HG03095 (cell line): ENCODE data around the gene ALK.

Source experiments
- ATAC-seq: cut with Tn5 transposase; IDR thresholded peaks from one replicate; pipeline ENCODE4 v1.9.1; 2021; ENCODE audit warnings: moderate library complexity; ENCODE audit not compliant: unreplicated experiment

The ALK gene

GRCh38 chr2:29910465-29910864, 10.9 kb downstream of the ALK start:
- ATAC-seq, result no peak

- ATAC-seq, result no peak
Observed at GRCh38 chr2:29902356-29902755, 19.0 kb downstream of the ALK start.

- ATAC-seq, result no peak
Observed at GRCh38 chr2:29900971-29901633, 20.3 kb downstream of the ALK start.

- ATAC-seq, result no peak
Observed at GRCh38 chr2:29898999-29899398, 22.4 kb downstream of the ALK start.

GRCh38 chr2:29894822-29895614, 26.4 kb downstream of the ALK start:
- no peak for ATAC-seq

- no peak for ATAC-seq
Observed at GRCh38 chr2:29892585-29893259, 28.7 kb downstream of the ALK start.

GRCh38 chr2:29881089-29881730, 40.2 kb downstream of the ALK start:
- ATAC-seq, result no peak

- ATAC-seq, result no peak
Observed at GRCh38 chr2:29880084-29880483, 41.3 kb downstream of the ALK start.

- ATAC-seq, result no peak
Observed at GRCh38 chr2:29879456-29879855, 41.9 kb downstream of the ALK start.

- no peak for ATAC-seq
Observed at GRCh38 chr2:29878898-29879297, 42.5 kb downstream of the ALK start.

GRCh38 chr2:29876374-29876773, 45.0 kb downstream of the ALK start:
- ATAC-seq, result no peak

- ATAC-seq, result no peak
Observed at GRCh38 chr2:29874745-29875144, 46.6 kb downstream of the ALK start.

- no peak for ATAC-seq
Observed at GRCh38 chr2:29872870-29873269, 48.5 kb downstream of the ALK start.

GRCh38 chr2:29871541-29871940, 49.8 kb downstream of the ALK start:
- ATAC-seq, result no peak

GRCh38 chr2:29865512-29865911, 55.9 kb downstream of the ALK start:
- no peak for ATAC-seq

- ATAC-seq, result no peak
Observed at GRCh38 chr2:29864988-29865387, 56.4 kb downstream of the ALK start.

- no peak for ATAC-seq
Observed at GRCh38 chr2:29855924-29856639, 65.3 kb downstream of the ALK start.

GRCh38 chr2:29850794-29851193, 70.6 kb downstream of the ALK start:
- no peak for ATAC-seq

- no peak for ATAC-seq
Observed at GRCh38 chr2:29848566-29849310, 72.6 kb downstream of the ALK start.

- no peak for ATAC-seq
Observed at GRCh38 chr2:29847886-29848285, 73.5 kb downstream of the ALK start.
